Measurements from ENCODE around the gene IGSF9.

DNA sequence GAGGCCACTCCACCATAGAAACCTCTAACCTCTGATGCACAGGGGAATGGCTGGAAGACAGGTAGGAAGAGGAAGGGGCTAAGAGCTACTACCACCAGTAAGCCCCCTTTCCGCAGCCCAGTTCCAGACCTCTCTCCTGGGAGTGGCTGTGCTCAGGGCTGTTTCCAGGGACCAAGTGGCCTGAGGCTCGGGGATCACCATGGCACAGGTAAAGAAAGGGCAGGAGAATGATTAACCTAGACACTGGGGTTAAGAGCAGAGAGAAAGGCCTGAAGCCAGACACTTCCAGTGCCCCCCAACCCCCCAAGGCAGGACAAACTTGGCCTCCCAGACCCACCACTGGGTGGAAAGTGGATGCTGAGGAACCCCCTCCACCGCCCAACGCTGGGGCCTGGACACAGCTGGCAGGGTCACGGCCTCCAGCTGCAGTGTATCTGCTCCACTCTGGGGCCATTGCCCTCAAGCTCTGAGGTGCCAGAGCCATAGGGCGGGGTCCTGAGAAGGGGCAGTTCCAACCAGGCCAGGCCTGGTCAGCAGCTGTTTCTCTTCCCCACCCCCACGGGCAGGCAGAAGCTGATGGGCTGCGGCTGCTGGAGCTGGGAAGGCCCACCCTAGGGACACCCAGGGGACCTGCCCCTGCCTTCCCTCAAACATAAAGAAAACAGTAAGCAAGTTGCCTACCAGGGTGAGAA, 22.8 kb downstream of the IGSF9 start:
- TF ChIP-seq, protein P1, sequence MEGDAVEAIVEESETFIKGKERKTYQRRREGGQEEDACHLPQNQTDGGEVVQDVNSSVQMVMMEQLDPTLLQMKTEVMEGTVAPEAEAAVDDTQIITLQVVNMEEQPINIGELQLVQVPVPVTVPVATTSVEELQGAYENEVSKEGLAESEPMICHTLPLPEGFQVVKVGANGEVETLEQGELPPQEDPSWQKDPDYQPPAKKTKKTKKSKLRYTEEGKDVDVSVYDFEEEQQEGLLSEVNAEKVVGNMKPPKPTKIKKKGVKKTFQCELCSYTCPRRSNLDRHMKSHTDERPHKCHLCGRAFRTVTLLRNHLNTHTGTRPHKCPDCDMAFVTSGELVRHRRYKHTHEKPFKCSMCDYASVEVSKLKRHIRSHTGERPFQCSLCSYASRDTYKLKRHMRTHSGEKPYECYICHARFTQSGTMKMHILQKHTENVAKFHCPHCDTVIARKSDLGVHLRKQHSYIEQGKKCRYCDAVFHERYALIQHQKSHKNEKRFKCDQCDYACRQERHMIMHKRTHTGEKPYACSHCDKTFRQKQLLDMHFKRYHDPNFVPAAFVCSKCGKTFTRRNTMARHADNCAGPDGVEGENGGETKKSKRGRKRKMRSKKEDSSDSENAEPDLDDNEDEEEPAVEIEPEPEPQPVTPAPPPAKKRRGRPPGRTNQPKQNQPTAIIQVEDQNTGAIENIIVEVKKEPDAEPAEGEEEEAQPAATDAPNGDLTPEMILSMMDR (conservative IDR thresholded peaks at IDR 0.05 in 1 of 2, IDR thresholded peaks at IDR 0.05 in 1 of 2; ENCODE audit: extremely low read depth in 1 of 2, insufficient read depth in 1 of 2, low read depth in 1 of 2, low read length in 2 of 2) = no peak
- TF ChIP-seq EZH2 (IDR thresholded peaks at IDR 0.05; ENCODE audit: borderline replicate concordance, low read length) = no peak

Measured in mammary epithelial cell (primary cell).